HEK293 (cell line): Measurements from ENCODE around the gene NEK7.

Source experiments
- AEBP2 ChIP-seq: fragments of 450-650 bp; formaldehyde crosslinking; IDR thresholded peaks from 2 replicates; pipeline ENCODE4 v1.5.1; 2016; ENCODE audit warnings: missing biosample characterization, missing genetic modification characterization, borderline replicate concordance
- ZBTB26 ChIP-seq: fragments of 450-650 bp; formaldehyde crosslinking; optimal IDR thresholded peaks from 2 replicates; pipeline ENCODE3; 2016; ENCODE audit warnings: missing biosample characterization, mild to moderate bottlenecking, missing genetic modification characterization
- ZNF23 ChIP-seq: fragments of 450-650 bp; formaldehyde crosslinking; IDR thresholded peaks from 2 replicates; pipeline ENCODE4 v1.5.1; 2016; ENCODE audit warnings: missing biosample characterization, missing genetic modification characterization, borderline replicate concordance
- ZNF335 ChIP-seq: fragments of 450-650 bp; formaldehyde crosslinking; conservative IDR thresholded peaks from 2 replicates; pipeline ENCODE4 v1.5.1; 2016; ENCODE audit warnings: missing biosample characterization, missing genetic modification characterization
- ZNF473 ChIP-seq: fragments of 450-650 bp; formaldehyde crosslinking; IDR thresholded peaks from 2 replicates; pipeline ENCODE4 v1.5.1; 2017; ENCODE audit warnings: missing biosample characterization, missing genetic modification characterization
- TF ChIP-seq, protein P1 (sequence below): fragments of 450-650 bp; formaldehyde crosslinking; IDR thresholded peaks from 2 replicates; pipeline ENCODE4 v1.5.1; 2016; ENCODE audit warnings: missing biosample characterization, missing genetic modification characterization
- TF ChIP-seq, protein P2 (sequence below): fragments of 450-650 bp; formaldehyde crosslinking; IDR thresholded peaks from 2 replicates; pipeline ENCODE4 v1.5.1; 2016; ENCODE audit warnings: missing biosample characterization, missing genetic modification characterization
- TF ChIP-seq, protein P3 (sequence below): fragments of 450-650 bp; formaldehyde crosslinking; conservative IDR thresholded peaks from 2 replicates; pipeline ENCODE4 v1.5.1; 2016; ENCODE audit warnings: low read depth, missing biosample characterization, missing genetic modification characterization
- TF ChIP-seq, protein P4 (sequence below): fragments of 450-650 bp; formaldehyde crosslinking; IDR thresholded peaks from 2 replicates; pipeline ENCODE4 v1.5.1; 2017; ENCODE audit warnings: missing biosample characterization, missing genetic modification characterization
- TF ChIP-seq, protein P5 (sequence below): fragments of 450-650 bp; formaldehyde crosslinking; IDR thresholded peaks from 2 replicates; pipeline ENCODE4 v1.5.1; 2016; ENCODE audit warnings: missing biosample characterization, missing genetic modification characterization
- TF ChIP-seq, protein P6 (sequence below): fragments of 450-650 bp; formaldehyde crosslinking; IDR thresholded peaks from 2 replicates; pipeline ENCODE4 v1.5.1; 2016; ENCODE audit warnings: missing biosample characterization, missing genetic modification characterization

GRCh38 chr1:198270273-198270828 is 113.6 kb downstream of the NEK7 start:
- TF ChIP-seq, protein P1, sequence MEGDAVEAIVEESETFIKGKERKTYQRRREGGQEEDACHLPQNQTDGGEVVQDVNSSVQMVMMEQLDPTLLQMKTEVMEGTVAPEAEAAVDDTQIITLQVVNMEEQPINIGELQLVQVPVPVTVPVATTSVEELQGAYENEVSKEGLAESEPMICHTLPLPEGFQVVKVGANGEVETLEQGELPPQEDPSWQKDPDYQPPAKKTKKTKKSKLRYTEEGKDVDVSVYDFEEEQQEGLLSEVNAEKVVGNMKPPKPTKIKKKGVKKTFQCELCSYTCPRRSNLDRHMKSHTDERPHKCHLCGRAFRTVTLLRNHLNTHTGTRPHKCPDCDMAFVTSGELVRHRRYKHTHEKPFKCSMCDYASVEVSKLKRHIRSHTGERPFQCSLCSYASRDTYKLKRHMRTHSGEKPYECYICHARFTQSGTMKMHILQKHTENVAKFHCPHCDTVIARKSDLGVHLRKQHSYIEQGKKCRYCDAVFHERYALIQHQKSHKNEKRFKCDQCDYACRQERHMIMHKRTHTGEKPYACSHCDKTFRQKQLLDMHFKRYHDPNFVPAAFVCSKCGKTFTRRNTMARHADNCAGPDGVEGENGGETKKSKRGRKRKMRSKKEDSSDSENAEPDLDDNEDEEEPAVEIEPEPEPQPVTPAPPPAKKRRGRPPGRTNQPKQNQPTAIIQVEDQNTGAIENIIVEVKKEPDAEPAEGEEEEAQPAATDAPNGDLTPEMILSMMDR (tag by site-specific recombination), result no peak
- TF ChIP-seq, protein P2, sequence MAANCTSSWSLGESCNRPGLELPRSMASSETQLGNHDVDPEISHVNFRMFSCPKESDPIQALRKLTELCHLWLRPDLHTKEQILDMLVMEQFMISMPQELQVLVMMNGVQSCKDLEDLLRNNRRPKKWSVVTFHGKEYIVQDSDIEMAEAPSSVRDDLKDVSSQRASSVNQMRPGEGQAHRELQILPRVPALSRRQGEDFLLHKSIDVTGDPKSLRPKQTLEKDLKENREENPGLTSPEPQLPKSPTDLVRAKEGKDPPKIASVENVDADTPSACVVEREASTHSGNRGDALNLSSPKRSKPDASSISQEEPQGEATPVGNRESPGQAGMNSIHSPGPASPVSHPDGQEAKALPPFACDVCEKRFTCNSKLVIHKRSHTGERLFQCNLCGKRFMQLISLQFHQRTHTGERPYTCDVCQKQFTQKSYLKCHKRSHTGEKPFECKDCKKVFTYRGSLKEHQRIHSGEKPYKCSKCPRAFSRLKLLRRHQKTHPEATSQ (tag by site-specific recombination), result no peak
- TF ChIP-seq, protein P3, sequence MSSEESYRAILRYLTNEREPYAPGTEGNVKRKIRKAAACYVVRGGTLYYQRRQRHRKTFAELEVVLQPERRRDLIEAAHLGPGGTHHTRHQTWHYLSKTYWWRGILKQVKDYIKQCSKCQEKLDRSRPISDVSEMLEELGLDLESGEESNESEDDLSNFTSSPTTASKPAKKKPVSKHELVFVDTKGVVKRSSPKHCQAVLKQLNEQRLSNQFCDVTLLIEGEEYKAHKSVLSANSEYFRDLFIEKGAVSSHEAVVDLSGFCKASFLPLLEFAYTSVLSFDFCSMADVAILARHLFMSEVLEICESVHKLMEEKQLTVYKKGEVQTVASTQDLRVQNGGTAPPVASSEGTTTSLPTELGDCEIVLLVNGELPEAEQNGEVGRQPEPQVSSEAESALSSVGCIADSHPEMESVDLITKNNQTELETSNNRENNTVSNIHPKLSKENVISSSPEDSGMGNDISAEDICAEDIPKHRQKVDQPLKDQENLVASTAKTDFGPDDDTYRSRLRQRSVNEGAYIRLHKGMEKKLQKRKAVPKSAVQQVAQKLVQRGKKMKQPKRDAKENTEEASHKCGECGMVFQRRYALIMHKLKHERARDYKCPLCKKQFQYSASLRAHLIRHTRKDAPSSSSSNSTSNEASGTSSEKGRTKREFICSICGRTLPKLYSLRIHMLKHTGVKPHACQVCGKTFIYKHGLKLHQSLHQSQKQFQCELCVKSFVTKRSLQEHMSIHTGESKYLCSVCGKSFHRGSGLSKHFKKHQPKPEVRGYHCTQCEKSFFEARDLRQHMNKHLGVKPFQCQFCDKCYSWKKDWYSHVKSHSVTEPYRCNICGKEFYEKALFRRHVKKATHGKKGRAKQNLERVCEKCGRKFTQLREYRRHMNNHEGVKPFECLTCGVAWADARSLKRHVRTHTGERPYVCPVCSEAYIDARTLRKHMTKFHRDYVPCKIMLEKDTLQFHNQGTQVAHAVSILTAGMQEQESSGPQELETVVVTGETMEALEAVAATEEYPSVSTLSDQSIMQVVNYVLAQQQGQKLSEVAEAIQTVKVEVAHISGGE, result no peak
- TF ChIP-seq ZNF335 (tag by site-specific recombination) (no peak), ZBTB26 (tag by site-specific recombination) (no peak), ZNF23 (tag by site-specific recombination) (no peak), AEBP2 (tag by site-specific recombination) (no peak), ZNF473 (no peak)
- TF ChIP-seq, protein P4, sequence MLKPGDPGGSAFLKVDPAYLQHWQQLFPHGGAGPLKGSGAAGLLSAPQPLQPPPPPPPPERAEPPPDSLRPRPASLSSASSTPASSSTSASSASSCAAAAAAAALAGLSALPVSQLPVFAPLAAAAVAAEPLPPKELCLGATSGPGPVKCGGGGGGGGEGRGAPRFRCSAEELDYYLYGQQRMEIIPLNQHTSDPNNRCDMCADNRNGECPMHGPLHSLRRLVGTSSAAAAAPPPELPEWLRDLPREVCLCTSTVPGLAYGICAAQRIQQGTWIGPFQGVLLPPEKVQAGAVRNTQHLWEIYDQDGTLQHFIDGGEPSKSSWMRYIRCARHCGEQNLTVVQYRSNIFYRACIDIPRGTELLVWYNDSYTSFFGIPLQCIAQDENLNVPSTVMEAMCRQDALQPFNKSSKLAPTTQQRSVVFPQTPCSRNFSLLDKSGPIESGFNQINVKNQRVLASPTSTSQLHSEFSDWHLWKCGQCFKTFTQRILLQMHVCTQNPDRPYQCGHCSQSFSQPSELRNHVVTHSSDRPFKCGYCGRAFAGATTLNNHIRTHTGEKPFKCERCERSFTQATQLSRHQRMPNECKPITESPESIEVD, result no peak
- TF ChIP-seq, protein P5, sequence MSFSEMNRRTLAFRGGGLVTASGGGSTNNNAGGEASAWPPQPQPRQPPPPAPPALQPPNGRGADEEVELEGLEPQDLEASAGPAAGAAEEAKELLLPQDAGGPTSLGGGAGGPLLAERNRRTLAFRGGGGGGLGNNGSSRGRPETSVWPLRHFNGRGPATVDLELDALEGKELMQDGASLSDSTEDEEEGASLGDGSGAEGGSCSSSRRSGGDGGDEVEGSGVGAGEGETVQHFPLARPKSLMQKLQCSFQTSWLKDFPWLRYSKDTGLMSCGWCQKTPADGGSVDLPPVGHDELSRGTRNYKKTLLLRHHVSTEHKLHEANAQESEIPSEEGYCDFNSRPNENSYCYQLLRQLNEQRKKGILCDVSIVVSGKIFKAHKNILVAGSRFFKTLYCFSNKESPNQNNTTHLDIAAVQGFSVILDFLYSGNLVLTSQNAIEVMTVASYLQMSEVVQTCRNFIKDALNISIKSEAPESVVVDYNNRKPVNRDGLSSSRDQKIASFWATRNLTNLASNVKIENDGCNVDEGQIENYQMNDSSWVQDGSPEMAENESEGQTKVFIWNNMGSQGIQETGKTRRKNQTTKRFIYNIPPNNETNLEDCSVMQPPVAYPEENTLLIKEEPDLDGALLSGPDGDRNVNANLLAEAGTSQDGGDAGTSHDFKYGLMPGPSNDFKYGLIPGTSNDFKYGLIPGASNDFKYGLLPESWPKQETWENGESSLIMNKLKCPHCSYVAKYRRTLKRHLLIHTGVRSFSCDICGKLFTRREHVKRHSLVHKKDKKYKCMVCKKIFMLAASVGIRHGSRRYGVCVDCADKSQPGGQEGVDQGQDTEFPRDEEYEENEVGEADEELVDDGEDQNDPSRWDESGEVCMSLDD (tag by site-specific recombination), result no peak
- TF ChIP-seq, protein P6, sequence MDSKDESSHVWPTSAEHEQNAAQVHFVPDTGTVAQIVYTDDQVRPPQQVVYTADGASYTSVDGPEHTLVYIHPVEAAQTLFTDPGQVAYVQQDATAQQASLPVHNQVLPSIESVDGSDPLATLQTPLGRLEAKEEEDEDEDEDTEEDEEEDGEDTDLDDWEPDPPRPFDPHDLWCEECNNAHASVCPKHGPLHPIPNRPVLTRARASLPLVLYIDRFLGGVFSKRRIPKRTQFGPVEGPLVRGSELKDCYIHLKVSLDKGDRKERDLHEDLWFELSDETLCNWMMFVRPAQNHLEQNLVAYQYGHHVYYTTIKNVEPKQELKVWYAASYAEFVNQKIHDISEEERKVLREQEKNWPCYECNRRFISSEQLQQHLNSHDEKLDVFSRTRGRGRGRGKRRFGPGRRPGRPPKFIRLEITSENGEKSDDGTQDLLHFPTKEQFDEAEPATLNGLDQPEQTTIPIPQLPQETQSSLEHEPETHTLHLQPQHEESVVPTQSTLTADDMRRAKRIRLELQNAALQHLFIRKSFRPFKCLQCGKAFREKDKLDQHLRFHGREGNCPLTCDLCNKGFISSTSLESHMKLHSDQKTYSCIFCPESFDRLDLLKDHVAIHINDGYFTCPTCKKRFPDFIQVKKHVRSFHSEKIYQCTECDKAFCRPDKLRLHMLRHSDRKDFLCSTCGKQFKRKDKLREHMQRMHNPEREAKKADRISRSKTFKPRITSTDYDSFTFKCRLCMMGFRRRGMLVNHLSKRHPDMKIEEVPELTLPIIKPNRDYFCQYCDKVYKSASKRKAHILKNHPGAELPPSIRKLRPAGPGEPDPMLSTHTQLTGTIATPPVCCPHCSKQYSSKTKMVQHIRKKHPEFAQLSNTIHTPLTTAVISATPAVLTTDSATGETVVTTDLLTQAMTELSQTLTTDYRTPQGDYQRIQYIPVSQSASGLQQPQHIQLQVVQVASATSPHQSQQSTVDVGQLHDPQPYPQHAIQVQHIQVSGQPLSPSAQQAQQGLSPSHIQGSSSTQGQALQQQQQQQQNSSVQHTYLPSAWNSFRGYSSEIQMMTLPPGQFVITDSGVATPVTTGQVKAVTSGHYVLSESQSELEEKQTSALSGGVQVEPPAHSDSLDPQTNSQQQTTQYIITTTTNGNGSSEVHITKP (tag by site-specific recombination), result no peak
